HL-60/S4 (cell line): Measurements from ENCODE around the gene NAGA.

Experiments used
- in situ Hi-C: fragments of 300-500 bp; cut with MboI; formaldehyde crosslinking; loops from 2 replicates; pipeline ENCODE4 v1.14.3; 2022; ENCODE audit warnings: low sequenced_read_pairs

The NAGA gene

DNA sequence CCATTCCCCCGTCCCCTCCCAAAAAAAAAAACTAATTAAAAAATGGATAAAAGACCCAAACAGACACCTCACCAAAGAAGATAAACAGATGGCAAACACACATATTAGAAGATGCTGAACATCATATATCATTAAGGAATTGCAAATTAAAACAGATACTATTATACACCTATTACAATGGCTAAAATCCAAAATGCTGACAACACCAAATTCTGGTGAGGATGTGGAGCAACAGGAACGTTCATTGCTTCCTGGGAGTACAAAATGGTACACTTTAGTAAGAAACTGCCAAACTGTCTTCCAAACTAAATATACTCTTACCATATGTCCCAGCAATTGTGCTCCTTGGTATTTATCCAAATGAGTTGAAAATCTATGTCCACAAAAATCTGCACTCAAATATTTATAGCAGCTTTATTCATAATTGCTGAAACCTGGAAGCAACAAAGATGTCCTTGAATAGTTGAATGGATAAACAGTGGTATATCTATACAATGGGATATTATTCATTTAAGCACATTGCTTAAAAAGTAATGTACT lies 19.9 kb downstream of the NAGA start:
- in situ Hi-C loops = no loop called here

DNA sequence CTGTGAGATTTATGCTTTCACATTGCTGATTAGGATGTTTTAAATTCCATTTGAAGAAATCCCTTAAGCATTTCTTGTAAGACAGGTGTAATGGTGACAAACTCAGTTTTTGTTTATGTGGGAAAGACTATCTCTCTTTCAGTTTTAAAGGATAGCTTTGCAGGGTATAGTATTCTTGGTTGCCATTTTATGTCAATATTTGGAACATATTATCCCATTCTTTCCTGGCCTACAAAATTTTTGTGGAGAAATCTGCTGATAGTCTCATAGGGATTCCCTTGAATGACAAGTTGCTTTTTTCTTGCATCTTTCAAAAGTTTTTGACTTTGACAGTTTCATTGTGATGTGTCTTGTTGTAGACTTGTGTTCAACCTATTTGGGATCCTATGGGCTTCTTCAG lies 28.8 kb downstream of the NAGA start:
- in situ Hi-C loops = no loop called here

DNA sequence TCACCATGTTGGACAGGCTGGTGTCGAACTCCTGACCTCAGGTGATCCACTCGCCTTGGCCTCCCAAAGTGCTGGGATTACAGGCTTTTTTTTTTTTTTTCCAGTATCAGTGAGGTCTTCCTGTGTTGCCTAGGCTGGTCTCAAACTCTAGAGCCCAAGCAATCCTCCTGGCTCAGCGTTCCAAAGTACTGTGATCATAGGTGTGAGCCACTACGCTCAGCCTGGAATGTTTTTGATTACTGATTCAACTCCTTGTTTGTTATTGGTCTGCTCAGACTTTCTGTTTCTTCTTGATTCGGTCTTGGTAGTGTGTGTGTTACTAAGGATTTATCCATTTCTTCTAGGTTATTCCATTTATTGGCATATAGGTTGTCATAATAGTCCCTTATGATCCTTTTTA lies 31.3 kb downstream of the NAGA start:
- in situ Hi-C loops = no loop called here

DNA sequence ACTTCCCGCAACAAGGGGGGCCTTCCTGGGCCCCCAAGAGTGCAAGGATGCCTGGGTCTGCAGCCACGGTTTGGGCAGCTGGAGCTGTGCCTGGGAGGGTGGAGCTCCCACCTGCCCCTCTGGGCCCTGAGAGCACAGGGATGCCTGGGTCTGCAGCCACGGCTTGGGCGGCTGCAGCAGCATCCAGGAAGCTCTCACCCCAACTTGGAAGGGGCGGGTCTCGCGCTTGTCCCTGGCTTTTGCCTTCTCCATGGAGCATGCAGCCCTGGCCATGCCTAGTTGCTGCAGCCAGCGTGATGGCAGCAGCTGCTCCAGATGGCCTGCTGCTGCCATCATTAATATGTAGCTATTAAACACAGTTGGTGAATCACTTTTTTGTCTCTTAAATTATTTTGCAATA lies 35.4 kb downstream of the NAGA start:
- in situ Hi-C loops = no loop called here

DNA sequence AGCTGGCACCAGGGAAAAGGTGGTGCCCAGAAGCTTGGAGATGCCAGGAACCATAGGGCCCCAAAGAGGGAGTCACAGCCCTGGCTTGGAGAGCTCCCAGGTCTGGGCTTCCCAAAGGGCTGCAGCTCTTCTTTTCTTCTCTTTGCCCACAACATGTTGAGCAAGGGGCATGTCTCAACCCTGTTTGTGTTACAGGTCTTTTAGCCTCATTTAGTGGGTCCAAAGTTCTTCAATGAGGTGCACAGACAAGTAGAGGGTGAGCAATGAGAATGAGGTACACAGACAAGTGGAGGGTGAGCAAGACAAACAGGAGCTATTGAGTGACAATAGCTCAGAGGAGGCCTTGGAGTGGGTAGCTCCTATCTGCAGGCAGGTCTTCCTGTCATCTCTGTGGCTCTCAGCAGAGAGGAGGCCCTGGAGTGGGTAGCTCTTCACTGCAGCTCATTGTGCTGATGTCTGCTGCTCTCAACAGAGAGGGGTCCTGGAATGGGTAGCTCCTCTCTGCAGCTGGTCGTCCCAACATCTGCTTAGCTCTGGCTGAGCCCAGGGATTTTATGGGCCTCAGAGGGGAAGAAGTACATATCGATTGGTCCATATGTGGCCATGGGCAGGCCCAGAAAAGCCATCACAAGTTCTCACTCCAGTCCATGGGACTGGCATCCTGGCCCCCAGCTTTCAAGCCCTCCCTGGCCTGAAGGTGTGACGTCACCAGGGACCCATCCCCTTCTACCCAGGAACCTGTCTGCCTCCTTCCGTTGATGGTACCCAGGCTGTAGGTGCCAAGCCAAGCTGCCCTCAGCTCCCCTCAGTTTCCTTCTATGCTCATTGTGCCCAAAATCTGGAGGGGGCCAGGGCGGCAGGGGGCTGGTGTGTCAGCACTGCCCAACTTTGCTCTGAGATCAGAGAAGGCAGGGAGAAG lies 37.1 kb downstream of the NAGA start:
- in situ Hi-C loops = no loop called here

DNA sequence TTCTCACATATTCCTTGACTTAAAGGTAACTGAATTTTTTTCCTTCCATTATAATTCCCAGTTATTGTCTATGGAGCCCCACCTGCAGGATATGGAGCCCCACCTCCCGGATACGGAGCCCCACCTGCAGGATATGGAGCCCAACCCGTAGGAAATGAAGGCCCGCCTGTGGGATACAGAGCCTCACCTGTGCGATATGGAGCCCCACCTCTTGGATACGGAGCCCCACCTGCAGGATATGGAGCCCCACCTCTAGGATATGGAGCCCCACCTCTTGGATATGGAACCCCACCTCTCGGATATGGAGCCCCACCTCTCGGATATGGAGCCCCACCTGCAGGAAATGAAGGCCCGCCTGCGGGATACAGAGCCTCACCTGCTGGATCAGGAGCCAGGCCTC lies 43.9 kb downstream of the NAGA start:
- in situ Hi-C loops = no loop called here

DNA sequence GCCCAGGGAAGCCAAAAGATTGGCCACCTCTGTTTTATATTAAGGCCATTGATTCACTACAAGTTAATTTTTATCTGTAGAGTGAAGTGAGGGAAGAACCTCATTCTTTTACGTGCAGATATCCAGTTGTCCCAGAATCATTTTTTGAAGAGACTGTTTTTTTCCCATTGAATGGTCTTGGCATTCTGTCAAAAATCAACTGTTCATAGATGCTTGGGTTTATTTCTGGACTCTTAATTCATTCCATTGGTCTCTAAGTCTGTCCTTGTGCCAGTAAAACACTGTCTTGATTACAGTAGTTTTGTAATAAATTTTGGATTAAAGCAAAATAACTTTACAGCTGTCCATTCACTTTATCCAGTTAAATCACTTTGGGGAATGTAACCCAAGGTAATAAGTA lies 45.2 kb downstream of the NAGA start:
- in situ Hi-C loops = no loop called here

DNA sequence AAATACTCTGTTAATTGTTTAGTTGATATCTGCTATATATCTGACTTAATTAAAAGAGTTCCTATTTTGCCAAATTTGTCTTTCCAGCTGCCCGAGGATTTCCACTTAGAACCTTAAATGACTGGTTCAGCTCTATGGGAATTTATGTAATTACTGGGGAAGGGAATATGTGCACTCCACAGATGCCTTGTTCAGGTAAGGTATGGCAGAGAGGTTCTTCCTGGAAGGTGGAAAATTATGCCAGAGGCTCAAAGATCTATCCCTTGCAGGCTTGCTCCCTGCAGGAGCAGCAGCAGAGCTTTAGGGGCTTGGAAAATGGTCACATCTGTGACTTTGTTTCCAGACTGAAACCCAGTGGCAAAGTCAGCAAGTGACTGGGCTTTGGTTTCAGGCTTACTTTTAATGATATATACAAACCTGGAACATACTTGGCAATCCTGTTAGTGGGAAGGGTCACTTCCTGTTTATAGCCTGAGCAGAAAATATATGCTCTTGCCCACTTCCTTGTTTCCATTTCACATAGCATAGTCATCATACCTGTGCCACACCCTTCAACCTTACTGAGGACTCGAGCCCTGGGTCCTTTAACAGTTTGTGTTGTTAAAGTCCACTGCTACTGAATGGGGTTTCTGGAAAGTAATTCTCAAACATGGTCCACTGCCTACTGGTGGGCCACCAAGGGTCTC lies 48.3 kb downstream of the NAGA start:
- in situ Hi-C loops = no loop called here

DNA sequence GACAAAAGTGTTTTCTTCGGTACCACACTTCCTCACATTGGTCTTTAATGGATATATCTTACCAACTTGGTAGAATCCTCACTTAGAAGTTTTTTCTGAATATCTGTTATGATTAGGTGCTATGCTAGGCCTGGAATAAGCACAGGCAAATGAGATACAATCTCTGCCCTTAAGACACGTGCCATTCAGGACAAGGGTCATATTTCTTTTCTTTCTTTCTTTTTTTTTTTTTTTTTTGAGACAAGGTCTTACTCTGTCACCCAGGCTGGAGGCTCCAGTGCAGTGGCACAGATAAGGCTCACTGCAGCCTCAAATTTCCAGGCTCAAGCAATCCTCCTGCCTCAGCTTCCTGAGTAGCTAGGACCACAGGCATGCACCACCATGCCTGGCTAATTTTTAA lies 49.0 kb downstream of the NAGA start:
- in situ Hi-C loops = no loop called here

DNA sequence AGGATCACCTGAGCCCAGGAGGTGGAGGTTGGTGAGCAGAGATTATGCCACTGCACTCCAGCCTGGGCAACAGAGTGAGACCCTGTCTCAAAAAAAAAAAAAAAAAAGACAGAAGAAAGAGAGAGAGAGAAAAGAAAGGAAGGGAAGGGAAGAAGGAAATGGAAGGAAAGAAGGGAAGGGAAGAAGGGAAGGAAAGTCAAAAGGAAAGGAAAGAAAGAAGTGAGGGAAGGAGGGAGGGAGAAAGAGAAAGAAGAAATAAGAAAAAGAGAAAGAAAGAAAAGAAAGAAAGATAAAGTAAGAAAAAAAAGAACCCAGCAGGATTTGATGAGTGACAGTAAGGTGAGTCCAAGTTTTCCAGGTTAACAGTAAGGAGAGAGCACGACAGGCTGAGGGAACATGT lies 52.4 kb downstream of the NAGA start:
- in situ Hi-C loops = no loop called here

DNA sequence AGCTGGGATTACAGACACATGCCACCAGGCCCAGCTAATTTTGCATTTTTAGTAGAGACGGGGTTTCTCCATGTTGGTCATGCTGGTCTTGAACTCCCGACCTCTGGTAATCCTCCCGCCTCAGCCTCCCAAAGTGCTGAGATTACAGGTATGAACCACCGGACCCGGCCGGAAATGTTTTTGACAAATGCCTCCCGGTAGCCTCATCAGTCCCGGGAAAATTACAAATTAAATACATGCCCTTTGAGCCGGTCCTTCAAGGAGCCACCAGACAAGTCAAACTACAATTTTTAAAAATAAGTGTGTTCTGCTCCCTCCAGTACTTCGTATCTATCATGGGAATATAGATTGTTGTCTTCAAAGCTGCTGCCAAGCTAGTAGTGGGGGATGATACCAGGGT lies 54.5 kb downstream of the NAGA start:
- in situ Hi-C loops = no loop called here

DNA sequence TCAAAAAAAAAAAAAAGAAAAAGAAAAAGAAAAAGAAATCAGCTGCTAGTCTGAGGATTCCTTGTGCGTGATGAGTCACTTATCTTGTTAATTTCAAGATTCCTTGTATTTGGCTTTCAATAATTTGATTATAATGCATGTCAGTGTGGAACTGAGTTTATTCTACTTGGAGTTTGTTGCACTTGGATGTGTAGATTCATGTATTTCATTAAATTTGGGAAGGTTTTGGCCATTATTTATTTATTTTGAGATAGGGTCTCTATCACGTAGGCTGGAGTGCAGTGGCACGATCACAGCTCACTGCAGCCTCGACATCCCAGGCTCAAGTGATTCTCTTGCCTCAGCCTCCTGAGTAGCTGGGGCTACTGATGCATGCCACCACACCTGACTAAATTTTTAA lies 57.2 kb downstream of the NAGA start:
- in situ Hi-C loops = no loop called here

DNA sequence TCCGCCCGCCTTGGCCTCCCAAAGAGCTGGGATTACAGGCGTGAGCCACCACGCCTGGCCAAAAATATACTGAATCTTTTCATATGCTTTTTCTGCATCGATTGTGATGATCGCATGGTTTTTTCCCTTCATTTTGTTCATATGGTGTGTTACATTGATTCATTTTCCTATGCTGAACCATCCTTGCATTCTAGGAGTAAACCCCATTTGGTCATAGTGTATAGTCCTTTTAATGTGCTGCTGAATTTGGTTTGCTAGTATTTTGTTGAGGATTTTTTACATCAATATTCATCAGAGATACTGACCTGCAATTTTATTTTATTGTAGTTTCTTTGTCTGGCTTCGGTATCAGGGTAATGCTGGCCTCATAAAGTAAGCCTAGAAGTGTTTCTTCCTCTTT lies 59.8 kb downstream of the NAGA start:
- in situ Hi-C loops = no loop called here
